NK-92 (cell line): ENCODE measurements around the gene CSKMT.
"Not testable (repeated sequence)": the region's sequence is repeated elsewhere in the genome, so short reads cannot be mapped to it uniquely, and the experiment has no call there.

Experiments used
- DNase-seq: peaks from one replicate; lab custom pipeline; 2025; ENCODE audit not compliant: unreplicated experiment; lab: John Stamatoyannopoulos, UW

The CSKMT gene

DNA sequence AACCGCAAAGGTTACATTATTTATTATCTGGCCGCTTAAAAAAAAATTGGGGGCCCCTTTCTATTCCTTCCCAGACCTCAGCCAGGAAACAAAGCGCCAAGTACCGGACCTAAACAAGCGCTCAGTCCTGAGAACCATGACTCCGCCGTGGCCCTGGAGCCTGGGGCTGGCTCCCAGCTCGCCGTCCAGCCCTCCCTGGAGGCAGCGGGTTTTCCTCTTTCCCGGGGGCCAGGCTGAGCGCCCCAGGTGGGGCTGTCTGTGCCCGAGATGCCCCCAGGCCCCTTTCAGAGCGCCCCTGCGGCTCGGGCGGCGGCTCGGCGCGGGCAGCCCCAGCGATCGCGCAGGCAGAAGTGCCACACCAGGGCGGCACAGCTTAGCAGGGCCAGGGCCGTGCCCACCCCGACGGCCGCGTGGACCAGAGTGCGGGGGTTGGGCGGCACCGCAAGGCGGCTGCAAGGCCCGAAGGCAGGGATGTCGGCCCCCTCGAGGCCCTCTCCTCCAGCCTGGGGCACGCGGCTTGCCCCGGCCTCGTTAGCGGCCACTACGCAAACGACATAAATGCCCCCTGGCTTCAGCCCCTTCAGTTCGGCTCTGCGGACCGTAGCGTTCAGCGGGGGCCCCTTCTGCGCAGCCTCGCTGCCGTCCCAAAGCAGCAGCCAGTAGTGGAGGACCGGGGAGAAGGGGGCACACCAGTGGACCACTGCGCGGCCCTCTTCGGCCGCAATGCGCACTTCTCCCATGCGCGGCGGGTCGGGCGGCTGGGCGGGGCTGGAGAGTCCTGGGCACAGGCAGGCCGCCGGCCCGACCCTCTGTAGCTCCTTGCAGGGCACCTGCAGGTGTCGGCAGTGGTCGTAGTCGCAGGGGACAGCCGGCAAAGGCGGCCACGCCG is 22.6 kb downstream of the CSKMT start:
- no peak for DNase-seq

DNA sequence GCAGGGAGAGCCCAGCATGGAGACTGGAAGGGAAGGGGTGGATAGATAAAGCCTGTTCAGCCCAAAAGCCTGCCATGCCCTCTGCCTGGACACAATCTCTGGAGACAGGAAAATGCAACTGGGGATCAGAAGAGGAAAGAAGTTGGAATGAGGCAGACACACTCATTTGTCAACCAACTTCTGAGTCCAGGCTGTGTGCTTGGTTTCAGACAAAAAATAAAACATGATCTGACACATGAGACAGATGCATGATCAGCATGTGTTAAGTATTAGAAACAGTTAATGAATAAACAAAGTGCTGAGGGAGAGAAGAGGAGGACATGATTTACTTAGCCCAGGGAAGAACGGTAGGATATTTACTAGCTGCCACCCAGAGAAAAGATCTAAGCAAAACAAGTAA is 23.4 kb downstream of the CSKMT start:
- no peak for DNase-seq

DNA sequence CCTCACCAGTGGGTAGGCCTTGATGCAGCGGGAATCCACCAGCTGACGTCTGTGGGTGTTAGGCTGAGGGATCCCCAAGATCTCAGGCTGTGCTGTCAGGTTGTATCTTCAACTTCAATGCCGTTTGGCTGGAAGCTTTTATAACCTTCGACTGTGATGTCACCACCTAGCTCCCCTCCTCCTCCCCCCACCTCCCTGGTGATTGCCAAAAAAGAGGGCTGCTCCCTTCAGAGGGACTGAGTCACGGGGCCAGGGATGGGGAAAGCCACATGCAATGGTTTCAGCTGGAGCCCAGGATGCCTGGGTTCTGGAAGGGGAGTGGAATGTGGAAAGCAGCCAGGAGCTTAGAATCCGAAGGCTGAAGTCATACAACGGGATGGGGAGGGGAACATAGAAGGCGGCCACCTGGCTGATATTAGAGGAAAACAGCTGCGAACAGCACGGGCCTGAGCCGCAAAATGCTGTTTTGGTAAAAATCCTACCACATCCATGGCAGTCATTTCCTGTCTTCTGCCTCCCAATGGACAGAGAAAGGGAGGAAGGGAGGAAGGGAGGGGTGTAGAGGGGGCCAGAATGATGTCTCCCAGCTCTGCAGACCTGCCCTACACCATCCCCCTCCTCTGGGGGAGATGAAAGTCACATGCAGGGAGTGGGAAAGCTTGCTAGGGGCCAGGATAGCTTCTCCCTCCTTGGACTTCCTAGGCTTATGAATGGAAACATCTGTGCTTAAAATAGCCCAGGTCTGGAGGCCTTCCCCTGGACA is 24.5 kb downstream of the CSKMT start, which contains the start of gene LRRN4CL:
TSS of gene LRRN4CL (minus strand) at position 110 of the 763 bp plus-strand sequence. CDS start 1,022 bp downstream, outside the sequence.
- DNase-seq: no peak

DNA sequence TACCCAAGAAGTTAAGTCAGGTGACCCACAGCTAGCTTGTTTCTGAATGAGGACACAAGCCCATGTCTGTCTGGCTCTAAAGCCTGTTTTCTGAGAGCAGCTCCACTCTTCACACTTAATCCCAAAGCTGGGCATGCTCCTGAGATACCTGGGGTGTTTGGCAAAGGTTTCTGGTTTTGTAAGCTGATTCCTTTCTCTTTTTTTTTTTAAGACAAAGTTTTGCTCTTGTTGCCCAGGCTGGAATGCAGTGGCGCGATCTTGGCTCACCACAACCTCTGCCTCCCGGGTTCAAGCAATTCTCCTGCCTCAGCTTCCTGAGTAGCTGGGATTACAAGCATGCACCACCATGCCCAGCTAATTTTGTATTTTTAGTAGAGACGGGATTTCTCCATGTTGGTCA is 28.5 kb downstream of the CSKMT start:
- not testable (repeated sequence) for DNase-seq

DNA sequence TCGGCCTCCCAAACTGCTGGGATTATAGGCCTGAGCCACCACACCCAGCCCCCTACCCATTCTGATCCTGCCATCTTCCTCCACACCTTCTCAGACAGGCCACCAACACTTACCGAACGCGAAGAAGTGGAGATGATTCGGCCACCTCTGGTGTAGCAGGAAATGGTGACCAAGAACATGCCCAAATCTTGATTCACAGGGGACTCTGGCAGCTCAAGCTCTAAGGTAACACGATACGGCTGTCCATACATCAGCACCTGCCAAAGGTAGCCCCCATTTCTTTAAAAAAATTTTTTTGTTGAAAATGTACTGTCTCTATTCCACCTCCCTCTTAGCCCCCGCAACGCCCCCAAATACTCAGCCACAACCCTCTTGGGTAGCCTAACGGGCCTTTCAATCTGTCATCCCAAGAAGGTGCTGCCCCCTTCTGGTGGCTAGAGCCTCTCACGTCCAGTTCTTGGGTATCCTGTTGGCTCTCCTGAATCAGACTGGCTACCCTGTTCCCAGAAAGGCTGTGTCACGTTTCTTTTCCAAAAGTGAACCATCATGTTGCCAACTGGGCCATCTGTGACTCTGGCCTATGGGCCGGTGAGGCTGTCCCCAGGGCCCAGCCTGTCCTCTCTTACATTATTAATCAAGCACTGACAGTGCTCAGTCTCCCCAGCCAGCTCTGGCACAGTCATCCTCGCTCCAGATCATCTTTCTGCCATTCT is 29.5 kb downstream of the CSKMT start:
- no peak for DNase-seq

DNA sequence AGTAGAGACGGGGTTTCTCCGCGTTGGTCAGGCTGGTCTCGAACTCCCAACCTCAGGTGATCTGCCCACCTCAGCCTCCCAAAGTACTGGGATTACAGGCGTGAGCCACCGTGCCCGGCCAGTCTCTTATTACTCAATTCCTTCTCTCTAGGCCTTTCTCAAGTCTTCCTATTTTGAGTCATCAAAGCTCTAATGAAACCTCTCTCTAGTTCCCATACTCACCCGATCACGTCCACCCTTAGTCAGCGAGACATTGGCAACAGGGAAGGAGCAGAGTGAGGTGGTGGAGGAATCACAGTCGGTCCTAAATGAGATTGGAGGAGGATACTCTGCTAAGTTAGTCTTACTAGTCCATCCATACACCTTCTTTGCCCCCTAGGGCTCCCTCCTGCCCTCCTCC is 37.1 kb downstream of the CSKMT start:
- no peak for DNase-seq

DNA sequence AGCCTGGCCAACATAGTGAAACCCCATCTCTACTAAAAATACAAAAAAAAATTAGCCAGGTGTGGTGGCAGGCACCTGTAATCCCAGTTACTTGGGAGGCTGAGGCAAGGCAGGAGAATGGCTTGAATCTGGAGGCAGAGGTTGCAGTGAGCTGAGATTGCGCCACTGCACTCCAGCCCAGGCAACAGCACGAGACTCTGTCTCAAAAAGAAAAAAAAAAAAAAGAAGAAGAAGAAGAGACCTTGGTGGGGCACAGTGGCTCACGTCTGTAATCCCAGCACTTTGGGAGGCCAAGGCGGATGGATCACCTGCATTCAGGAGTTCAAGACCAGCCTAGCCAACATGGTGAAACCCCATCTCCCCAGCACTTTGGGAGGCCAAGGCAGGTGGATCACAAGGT is 38.8 kb downstream of the CSKMT start:
- not testable (repeated sequence) for DNase-seq

DNA sequence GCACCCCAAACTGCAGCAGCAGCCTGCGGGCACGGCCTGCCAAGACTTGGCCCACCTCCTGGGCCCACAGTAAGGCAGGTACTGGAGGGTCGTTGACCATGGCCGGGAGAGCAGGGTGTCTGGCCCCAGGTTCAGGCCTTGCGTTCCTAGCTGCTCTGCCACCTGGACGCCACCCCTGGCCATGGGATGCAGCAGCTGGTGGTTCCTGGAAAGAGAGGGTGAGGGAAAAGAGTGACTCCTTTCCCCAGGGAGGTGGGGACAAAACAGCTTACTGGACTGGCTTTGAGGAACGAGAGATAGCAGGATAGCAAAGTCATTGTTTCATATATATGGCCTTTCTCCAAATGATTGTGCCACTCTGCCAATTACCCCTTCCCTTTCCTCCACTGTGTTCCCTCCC is 40.3 kb downstream of the CSKMT start:
- no peak for DNase-seq

DNA sequence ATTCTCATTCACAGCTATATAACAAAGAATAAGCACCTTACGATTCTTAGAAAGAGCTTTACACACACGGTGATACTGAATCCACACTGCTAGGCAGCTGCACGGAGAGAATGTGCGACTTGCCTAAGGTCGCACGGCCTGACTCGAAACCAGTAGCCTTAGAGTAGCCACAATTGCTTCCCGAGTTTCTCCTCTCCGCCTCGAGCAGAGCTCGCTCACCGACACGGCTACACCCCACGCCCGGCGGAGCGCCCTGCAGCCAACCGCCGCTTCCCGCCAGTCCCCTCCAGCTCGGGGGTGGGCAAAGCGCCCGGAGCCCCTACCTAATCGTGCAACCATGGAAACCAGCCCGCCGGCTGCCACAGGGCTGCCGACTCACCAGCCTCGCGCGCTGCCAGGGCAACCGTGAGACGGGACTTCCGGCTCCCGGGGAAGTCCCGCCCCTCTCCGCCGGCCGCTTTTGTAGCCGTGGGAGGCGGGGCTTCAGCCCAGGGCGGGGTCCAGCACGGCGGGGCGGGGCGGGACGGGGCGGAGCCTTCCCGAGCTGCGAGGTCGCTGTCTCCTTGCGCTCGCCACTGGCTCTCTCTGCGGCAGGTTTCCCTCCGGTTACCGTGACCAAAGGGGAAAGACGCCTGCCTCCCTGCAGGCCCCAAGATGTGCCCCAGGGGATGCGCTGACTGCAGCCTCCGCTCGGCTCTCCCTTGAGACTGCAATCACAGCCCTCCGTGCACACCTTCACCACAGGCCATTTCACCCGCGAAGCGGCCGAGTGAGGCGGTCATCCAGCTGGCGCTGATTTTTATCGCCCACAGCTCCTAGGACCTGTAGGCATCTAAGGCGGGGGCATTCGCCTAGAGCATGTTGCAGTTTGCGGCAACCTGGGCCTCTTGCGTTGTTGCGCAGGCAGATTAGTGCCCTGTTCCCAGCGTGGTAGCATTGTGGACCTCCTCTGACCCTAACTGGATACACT is 41.1 kb downstream of the CSKMT start:
- DNase-seq: peak; percentile 72

DNA sequence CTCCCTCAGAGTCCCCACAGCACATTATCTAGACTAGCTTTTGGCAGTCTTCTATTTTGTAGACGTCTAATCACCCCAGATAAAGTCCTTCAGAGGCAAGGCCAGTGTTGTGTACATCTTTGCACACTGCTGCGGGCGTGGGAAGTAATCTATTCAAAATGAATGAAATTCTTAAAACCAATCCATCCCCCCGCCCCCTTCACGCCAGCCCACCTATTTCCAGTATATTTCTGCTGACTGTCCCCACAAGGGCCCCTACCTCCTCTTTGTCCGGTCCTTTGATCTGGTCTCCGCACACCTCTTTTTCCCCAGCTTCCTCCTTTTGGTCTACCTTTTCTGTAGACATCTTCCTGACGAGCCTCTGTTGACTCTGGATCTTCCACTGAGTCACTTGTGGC is 41.7 kb downstream of the CSKMT start:
- no peak for DNase-seq

DNA sequence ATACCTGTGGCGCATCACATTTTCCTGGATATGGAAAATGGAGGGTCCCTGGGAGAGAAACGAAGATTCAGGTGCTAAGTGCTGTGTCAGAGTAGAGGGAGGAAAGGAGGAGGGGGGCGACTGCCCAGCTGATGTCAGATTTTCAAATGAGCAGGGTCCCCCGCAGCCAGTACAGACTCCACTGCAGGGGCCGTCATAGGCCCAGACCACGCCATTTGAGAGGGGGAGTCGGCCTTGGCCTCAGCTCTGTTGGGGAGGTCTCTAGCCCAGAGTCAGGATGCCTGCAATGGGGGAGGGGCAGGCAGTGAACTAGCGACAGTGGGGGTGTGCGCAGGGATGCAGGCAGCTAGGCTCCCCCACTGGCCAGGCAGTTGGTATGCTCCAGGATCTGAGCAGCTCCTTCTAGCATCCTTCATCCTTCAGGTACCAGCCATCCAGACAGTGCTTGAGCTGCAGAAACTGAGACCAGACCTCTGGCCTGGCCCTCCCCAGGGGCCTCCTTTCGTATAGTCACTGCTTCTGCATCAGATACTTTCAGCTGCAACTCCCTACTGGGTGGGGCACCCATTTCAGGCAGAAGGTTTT is 42.3 kb downstream of the CSKMT start, which contains the start of the genes BSCL2 and GNG3:
TSS of gene BSCL2 (minus strand) at position 148 of the 585 bp plus-strand sequence. CDS start 229 bp downstream, outside the sequence.
TSS of gene GNG3 (plus strand) at position 400 of the 585 bp plus-strand sequence. CDS start 620 bp downstream, outside the sequence.
- DNase-seq: no peak

DNA sequence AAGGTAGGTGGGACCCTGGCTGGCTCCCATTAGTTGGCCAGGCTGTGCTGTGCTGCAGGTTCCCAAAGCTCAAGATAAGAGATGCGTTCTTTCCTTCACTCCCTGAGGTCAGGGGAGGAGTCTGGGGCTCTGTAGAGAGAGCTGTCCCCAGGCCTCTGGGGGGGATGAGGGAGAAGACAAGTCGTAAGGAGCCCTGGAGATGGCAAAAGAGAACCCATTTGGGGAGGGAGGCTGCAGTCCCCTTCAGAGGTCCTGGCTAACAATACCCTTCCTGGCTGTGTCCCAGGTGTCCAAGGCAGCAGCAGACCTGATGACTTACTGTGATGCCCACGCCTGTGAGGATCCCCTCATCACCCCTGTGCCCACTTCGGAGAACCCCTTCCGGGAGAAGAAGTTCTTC is 43.3 kb downstream of the CSKMT start:
- DNase-seq: no peak

DNA sequence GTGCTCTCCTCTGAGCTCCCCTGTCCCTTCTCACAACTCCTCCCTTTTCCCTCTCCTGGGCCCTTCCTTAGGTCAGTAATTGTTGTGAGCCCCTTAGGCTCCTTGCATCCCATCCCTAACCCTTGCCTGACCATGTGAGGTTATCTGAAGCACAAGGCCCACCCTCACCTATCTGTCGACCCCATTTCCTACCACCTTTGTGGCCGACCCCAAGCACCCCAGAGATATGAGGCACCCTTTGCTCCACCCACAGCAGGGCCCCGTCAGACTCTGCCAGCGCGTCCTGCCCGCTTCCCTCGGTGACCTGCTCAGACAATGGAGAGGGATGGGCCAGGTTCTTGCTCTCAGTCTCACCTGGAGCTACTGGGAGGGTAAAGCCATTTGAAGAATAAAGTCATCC is 43.7 kb downstream of the CSKMT start:
- no peak for DNase-seq

DNA sequence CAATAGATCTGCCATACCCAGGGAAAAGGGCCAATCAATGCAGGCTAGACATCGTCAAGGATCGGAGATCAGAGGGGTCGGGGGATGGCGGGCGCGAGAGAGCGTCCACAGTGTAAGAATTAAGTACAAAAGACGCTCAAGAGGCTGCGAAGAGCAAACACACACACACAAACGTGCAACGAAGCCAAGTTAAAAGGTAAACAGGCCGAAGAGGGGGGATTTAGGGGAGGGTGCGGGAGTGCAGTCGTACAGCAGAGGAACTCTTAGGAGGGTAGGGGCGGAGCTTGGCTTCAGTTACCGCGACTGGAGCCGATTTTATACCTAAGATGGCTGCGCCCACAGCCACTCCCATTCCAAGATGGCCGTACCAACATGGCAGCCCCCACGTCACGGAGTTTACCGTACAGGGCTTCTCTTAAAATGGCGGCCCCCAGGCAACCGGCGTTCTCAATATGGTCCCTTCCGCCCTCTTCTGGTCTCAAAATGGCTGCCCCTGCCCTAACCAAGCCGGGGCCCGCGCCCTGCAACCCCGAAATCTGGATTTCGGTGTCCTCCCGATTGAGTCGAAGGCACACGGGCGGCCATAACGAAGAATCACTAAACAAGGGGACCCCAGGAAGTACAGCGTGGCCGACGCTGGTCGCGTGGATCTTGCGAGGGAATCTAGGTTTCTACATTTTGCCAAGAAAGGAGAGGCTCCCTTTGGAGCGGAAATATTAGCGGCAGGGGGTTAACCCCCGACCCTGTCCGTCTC is 44.3 kb downstream of the CSKMT start:
- peak; percentile 76 for DNase-seq

DNA sequence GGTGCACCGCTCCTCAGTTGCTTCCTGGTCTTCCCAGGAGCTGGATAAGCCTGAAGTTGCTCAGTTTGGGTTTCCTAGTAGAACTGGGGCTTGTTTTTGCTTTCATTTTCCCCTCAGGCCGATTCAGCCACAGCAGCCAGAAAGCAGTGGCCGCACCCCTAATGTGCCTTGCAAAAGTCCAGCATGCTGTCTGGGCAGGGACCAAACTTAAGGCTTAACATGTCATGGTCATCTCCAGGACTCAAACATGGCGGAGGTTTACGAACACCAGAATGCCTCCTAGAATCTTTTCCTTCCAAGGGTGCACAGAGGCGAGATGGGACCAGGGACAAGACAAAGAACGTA is 44.9 kb downstream of the CSKMT start:
- no peak for DNase-seq

DNA sequence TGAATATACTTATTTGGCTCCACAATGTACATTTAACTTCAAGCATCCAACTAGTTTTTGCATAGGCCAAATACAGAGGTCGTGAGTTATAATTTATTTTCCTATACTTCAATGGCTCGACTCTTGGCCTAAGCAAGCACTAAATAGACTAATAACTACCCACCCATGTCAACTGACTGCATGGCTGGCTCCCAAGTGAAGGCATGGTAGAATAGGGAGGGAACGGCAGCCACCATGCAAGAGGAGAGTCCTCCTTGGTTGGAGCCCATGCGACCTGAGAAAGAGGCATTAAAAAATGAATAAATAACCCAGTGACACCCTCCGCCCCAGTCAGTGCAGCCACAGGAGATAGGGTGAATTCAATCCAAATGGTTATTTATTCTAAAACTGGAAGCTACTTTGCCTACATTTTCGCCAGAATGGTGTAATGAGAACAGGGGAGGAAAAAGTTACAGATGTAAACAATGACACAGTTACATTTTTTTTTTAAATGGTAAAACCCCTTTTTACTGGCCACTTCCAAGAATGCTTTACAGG is 47.2 kb downstream of the CSKMT start:
- no peak for DNase-seq

DNA sequence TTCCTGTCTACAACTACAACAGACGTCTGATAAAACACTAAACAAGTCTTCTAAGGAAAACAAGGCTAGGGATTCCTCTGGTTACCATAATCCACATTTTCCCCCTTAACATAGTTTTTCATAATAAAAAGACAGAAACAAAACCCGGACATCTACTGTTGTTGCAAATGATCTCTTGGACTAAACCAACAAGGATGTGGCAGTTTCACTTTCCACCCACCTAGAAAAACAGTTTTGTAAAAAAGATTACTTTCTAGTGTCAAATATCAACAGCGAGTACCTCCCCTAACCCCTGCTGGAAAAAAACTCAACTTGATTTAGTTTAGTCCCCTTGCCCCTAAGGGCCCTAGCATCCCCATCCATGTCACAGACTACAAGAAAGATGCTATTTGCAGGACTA is 47.7 kb downstream of the CSKMT start:
- no peak for DNase-seq

DNA sequence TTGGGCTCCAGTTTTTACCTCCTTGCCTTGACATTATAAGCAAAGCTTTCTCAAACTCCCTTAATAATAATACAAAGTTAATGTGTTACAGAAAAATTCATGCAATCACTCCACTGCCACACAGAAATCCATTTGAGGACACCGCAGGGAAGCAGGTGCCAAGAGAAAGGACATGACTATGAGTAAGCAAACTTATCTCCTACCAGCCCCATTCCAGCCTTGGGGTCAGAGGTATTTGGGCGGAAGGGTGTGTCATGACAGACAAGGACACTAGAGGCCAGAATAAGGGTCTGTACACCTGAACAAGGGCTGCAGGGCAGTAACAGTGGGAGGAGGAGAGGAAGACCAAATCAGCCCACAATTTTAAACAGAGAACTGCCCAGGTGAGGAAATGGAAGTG is 48.2 kb downstream of the CSKMT start:
- DNase-seq: no peak
